GM18951 (cell line): ENCODE results near the gene P2RY2.

Source experiments
- POLR2A ChIP-seq: IDR thresholded peaks from 4 replicates; pipeline ENCODE4 v1.6.1; 2011; ENCODE audit warnings: mild to moderate bottlenecking; ENCODE audit not compliant: insufficient read length, insufficient read depth; ENCODE audit errors: extremely low read depth
- in situ Hi-C: fragments of 300-500 bp; cut with MboI; formaldehyde crosslinking; loops from one replicate; pipeline ENCODE4 v1.12.0; 2022; ENCODE audit warnings: low sequenced_read_pairs, mixed read lengths, inconsistent platforms; ENCODE audit not compliant: unreplicated experiment

The P2RY2 gene

GRCh38 chr11:73280626-73281025 is 62.5 kb downstream of the P2RY2 start:
- no peak for TF ChIP-seq POLR2A
- in situ Hi-C loops, result no loop called here

GRCh38 chr11:73281201-73281741 is 63.2 kb downstream of the P2RY2 start:
- TF ChIP-seq POLR2A, result no peak
- in situ Hi-C loops, result no loop called here

GRCh38 chr11:73281796-73282660 is 63.9 kb downstream of the P2RY2 start:
- in situ Hi-C loops, result no loop called here
- no peak for TF ChIP-seq POLR2A

GRCh38 chr11:73283276-73284000 is 65.4 kb downstream of the P2RY2 start:
- in situ Hi-C loops, result no loop called here
- no peak for TF ChIP-seq POLR2A

- no peak for TF ChIP-seq POLR2A
- in situ Hi-C loops, result no loop called here
These were observed 66.0 kb downstream of the P2RY2 start for GRCh38 chr11:73284106-73284505.

GRCh38 chr11:73285721-73286120 is 67.6 kb downstream of the P2RY2 start:
- in situ Hi-C loops, result loop anchor here (5.0 kb wide), 1 partner anchor 103 kb away; no protein-coding TSS in a partner anchor
- no peak for TF ChIP-seq POLR2A
